Retinal pigment epithelial cell (primary cell): Measurements from ENCODE around the gene SURF2.
"Not testable (repeated sequence)": the region's sequence is repeated elsewhere in the genome, so short reads cannot be mapped to it uniquely, and the experiment has no call there.

ENCODE experiments used
- DNase-seq: peaks from one replicate; pipeline ENCODE4 v3.0.0-alpha.2; 2010; ENCODE audit warnings: low read depth
- H3K4me3 ChIP-seq: 2 replicates; pipeline ENCODE4 v1.5.1; 2011; ENCODE audit warnings: mild to moderate bottlenecking, low read length, control low read depth, moderate library complexity
- TF ChIP-seq, protein P1 (sequence below): conservative IDR thresholded peaks from 2 replicates; pipeline ENCODE4 v1.5.1; 2011; ENCODE audit warnings: low read depth, low read length, control low read depth, inconsistent platforms

Gene SURF2

GRCh38 chr9:133389025-133389557 is 32.7 kb downstream of the SURF2 start:
- no peak overlapping the region for H3K4me3 ChIP-seq
- DNase-seq = no peak
- TF ChIP-seq, protein P1, sequence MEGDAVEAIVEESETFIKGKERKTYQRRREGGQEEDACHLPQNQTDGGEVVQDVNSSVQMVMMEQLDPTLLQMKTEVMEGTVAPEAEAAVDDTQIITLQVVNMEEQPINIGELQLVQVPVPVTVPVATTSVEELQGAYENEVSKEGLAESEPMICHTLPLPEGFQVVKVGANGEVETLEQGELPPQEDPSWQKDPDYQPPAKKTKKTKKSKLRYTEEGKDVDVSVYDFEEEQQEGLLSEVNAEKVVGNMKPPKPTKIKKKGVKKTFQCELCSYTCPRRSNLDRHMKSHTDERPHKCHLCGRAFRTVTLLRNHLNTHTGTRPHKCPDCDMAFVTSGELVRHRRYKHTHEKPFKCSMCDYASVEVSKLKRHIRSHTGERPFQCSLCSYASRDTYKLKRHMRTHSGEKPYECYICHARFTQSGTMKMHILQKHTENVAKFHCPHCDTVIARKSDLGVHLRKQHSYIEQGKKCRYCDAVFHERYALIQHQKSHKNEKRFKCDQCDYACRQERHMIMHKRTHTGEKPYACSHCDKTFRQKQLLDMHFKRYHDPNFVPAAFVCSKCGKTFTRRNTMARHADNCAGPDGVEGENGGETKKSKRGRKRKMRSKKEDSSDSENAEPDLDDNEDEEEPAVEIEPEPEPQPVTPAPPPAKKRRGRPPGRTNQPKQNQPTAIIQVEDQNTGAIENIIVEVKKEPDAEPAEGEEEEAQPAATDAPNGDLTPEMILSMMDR = no peak

DNA sequence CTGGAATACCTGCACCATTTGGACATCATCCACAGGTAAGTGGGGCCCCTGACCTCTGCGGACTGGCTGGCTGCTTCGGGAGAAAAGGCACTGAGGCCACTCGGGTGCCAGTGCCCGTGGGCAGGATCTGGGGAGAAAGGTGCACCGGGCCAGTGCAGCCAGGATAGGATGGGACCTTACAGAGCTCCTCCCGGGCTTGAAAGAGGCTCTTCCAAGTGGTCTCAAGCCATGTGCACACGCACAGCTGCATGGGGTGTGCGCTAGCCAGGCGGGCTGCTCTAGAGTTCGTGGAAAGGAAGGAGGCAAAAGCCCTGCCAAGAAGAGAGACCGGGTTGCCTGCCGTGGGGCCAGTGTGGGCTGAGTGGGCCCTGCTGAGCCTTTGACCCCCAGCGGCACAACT is 33.2 kb downstream of the SURF2 start:
- no peak overlapping the region for H3K4me3 ChIP-seq
- no peak for DNase-seq
- TF ChIP-seq, protein P1 = no peak

DNA sequence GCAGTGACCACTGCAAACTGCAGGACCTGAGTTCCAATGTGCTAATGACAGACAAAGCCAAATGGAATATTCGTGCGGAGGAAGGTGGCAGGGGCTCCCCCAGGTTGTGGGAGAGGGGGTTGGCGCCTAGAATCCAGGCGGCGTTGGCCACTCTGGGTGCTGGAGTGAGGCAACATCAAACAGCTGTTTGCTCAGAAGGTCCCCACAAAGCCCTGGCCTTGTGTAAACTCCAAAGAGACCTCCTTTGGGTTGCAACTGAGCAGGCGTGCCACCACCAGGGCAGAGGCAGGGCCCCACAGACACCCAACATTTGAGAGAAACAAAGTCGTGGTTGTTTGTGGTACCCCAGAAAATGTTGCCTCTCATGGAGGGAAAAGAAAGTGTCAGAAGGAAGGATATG is 34.4 kb downstream of the SURF2 start:
- DNase-seq = no peak
- no peak overlapping the region for H3K4me3 ChIP-seq
- TF ChIP-seq, protein P1 = no peak

DNA sequence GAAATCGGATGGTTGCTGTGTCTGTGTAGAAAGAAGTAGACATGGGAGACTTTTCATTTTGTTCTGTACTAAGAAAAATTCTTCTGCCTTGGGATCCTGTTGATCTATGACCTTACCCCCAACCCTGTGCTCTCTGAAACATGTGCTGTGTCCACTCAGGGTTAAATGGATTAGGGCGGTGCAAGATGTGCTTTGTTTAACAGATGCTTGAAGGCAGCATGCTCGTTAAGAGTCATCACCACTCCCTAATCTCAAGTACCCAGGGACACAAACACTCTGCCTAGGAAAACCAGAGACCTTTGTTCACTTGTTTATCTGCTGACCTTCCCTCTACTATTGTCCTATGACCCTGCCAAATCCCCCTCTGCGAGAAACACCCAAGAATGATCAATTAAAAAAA is 35.1 kb downstream of the SURF2 start:
- DNase-seq, H3K4me3 ChIP-seq: not testable (repeated sequence)

GRCh38 chr9:133392308-133392707 is 36.0 kb downstream of the SURF2 start:
- not testable (repeated sequence) for DNase-seq, H3K4me3 ChIP-seq

DNA sequence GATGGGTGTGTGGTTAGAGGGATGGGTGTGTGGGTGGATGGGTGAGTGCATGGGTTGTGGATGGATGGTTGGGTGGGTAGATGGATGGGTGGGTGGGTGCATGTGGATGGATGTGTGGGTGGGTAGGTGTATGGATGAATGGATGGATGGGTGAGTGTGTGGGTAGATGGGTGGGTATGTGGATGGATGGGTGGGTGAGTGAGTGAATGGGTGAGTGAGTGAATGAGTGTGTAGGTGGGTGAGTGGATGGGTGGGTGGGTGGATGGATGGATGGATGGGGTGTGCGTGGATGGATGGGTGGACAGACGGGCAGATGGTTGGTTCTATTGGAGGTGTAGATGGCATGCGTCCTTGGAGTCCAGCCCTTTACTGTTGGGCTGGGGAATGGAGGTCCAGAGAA is 37.0 kb downstream of the SURF2 start:
- H3K4me3 ChIP-seq = no peak overlapping the region
- TF ChIP-seq, protein P1 = no peak
- no peak for DNase-seq

GRCh38 chr9:133394687-133395271 is 38.4 kb downstream of the SURF2 start:
- DNase-seq = no peak
- TF ChIP-seq, protein P1 = no peak
- H3K4me3 ChIP-seq = no peak overlapping the region

GRCh38 chr9:133396952-133397351 is 40.6 kb downstream of the SURF2 start:
- no peak for DNase-seq
- no peak overlapping the region for H3K4me3 ChIP-seq
- TF ChIP-seq, protein P1 = peak; percentile 54
